ENCODE measurements around the gene WDR91.

WDR91 gene

DNA sequence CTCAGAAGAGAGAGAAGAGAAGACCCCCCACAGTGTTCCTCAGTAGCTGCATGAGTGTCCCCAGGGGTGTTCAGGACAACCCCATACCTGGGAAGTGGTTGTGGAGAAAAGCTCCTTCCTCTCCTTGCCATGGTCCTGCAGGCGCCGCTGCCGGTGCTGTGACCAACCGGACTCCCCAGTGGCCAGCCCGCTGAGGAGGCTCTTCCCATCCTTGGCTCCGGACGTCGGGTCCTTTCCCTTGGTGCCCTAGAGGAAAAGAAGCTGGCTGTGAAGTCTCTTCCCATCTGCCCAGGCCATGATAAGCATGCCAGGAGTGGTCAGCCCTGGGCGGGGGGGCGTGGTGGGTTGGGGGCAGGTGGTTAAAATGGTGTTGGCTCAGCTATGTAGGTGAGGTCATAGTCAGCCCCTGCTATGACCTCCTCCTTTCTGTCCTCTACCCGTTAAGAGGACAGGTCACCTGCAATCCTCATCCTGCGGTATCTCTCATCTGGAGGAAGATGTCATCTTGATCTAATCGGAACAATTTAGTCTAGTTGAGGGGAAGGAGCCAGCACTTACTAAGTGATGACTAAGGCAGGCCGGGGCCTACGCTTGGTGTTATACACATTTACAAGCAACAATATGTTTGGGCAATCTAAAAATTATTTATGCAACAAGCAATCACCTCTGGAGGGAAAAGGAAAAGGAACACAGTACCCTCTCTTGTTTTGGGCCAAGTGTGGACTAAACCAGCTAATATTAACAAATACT lies 13.2 kb downstream of the WDR91 start:
- DNase-seq (ENCODE audit: low spot score): no peak

DNA sequence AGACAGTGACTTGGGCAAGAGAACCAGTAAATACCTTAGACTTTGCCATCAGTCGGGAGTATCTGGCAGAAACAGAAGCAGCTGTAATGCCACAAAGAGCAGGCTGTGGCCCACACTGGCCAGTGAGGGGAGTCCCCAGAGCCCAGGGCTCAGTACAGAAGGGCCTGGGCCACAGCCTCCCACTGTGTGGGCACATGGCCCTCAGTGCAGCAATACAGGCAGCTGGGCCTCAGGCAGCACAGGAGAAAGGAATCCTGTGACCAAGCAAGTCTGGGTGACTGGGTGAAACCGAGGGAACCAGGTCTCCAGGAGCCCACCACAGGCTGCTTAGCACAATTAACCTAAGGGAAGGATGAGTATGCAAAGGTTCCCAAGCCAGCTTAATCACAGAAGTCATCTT lies 14.0 kb downstream of the WDR91 start:
- no peak for DNase-seq (ENCODE audit: low spot score)

DNA sequence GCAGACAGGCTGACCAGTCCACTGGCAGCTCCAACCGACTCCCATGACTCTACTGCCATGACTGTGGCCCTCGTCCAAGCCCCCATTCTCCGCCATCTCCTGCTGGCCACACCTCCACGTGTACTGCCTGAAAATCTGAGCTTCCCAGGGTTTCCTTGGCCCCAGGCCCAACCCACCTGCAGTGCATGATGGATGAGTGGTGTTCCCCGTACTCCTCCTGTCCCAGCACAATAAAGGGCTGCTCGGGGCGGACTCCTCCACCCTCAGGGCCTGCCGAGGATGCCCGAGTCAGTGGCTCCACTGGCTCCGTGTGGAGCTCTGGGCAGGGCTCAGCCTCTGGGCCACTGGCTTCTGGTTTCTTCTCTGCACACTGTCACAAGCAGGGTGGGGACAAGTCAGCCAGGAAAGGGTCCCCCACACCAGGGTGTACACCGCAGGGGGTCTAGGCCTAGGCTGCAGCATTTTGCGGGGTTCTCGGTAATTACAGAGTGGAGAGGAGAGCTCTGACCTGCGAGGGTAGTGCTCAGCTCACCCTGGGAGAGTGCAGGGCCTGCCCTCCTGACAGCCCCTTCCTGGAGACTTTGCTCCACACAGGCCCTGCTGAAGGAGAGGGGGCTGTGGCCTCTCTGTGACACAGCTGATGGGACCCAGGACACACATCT lies 15.2 kb downstream of the WDR91 start:
- DNase-seq (ENCODE audit: low spot score): no peak

DNA sequence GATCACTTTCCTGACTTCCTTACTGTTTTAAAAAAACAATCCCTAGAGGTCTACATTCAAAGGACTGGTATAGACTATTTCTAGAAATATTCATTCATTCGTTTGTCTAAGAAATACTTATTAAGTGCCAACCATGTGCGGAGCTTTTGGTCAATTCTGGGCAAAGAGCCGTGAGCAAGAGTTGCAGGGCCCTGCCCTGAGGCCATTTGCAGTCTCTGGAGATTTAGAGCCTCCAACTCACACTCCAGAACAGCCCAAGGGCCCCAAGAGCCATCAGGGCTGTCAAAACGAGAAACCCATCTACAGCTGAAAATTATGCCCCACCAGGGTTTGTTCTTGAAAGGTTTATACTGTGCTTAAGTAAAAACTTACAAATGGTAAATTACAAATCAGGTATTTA lies 16.2 kb downstream of the WDR91 start:
- DNase-seq (ENCODE audit: low spot score): no peak

DNA sequence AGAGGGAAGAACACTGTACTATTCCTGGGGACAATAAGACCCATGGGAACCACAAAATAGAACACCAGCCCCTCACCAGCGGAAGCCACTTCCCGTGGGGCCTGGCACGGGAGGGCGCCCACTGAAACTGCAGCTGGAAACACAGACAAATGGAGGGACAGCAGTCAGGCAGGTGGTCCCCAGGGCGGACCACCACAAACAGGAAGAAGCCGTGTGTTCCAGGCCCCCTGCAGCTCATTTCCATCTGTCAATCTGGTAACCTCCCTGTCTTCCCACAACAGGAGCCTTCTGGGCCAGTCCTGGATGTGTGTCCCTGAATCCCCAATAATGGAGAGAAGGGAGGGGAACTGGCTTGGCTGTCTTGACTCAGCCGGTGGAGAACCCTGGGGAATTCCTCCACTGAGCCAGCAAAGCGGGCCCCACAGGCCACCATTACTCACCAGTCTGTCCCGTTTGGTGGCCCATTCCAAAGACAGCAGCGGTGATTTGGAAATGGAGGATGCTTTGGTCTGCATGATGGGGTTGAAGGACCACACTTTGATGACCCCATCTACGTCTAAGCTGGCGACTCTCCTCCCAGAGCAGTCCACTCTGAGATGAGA lies 16.7 kb downstream of the WDR91 start:
- no peak for DNase-seq (ENCODE audit: low spot score)

DNA sequence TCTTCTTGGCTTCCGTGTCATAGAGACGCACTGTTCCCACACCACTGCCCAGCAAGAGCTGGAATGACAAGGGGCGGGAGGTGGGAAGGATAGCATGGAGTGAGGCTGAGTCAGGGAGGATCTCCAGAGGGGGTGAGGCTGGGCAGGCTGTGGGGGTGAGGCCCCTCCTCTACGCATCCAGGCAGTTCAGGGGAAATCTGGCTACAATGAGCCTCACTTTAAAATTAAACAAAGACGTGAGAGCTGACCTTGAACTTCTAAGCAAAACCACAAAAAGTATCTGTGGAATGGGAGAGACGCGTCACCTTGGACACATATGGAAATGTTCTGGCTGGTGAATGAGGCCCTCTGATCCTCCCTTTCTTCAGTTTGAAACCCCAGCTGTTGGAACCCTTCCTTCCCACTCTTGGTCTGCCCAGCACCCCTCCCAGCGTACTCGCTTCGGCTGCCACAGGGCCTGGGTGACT lies 17.7 kb downstream of the WDR91 start:
- DNase-seq (ENCODE audit: low spot score): no peak

DNA sequence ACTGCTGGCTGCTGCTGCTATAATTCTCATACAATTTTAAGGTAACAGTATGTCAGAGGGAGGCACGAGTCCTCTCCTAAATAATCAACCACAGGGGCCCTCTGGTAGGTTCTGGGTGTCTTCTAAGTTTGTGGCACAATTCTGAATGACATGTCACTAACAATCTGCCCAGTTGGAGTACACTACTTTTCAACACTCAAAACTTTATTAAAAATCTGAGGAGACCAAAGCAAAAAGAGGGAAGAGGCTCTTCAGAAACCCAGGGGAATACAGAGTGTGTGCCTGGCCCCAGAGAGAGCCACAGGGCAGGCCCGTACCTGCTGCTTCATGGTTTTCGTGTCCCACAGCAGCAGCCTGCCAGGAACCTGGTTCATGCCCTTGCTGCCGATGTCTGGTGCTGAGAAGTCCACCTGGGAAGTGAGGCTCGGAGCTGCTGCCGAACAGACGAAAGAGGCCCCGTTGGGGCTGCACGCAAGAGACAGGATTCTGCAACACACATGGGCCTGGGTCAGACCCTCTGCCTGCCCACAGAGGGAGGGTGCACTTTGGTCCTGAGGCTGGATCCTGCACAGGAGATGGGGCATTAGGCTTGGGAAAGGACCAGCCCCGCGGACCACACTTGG lies 18.3 kb downstream of the WDR91 start:
- no peak for DNase-seq (ENCODE audit: low spot score)

DNA sequence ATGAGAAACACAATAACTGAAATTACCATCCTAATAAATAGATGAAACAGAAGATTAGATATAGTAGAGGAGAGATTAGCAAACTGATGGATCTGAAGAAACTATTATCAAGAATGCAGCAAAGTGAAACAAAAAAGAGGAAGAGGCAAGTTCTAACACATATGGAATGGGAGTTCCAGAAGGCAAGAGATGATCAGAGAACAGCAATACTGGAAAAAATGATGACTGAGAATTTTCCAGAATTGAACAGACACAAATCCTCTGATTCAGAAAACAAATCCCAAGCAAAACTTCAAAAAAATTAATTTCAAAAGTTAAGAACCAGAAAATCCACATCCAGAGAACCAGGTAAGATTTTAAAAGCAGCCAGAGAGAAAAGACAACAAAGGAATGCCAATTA lies 20.6 kb downstream of the WDR91 start:
- no peak for DNase-seq (ENCODE audit: low spot score)

DNA sequence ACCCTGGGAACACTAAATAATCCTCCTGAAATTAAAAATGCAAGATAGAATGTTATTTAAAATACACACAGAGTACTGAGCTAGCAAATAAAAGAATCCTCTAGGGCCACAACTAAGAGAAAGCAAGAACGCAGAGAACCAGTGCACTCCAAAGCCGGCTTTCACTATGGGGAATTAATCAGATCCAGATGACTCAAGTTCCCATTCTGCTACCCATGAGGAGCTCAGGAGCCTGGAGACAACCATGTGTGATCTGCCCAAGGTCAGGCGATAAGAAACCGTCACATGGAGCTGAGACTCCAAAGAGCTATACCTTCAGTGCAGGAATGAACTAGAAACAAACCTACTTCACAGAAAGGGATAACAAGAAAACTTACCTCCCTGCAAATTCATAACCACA lies 21.4 kb downstream of the WDR91 start:
- no peak for DNase-seq (ENCODE audit: low spot score)

DNA sequence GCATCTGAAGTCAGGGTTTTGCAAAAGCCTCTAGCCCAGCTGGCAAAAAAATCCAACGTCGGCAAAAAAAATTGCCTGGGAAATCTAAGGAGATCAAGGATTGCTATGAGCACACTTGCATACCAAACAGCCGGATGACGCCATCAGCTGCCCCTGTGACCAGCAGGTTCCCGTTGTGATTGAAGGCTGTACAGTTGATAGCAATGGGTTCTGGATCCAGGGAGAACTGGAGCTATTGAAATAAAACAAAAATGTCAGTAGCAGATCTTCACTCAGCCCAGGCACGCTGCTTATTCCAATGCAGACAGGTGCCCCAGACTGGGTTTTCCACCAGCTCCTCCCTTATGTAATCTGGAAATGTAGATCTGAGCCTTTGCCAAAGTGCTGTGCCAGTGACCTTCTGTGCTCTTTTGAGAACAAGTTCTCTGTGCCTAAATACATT lies 22.1 kb downstream of the WDR91 start:
- no peak for DNase-seq (ENCODE audit: low spot score)

DNA sequence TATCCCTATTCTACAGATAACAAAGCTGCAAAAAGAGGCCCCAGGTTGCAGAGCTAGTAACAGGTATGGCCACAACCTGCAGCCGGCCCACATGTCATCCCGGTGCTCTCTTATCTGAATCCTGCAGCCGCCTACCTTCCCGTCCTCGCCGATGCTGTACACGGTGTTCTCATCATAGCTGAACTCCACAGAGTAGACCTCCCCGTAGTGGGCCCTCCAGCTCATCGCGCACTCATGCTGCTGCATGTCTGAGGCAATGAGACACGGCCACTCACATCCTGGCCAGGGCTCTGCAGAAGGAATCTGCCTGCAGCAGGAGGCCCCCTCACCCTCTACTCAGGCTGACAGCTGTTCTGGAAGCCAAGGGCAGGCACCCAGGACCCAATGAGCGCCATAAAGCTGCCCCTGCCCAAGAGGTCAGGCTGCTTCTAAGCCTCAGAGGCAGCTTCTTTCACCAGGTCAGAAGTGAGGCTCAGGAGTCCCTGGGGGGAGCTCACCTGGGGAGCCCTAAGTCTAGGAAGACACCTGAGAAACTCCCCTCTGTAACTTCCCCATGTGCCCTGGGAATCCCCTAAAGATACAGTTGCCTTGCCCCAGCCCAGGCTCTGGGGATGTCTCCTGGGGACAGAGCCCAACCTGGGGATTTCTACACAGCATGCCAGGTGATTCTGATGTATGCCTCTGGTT lies 22.9 kb downstream of the WDR91 start:
- DNase-seq (ENCODE audit: low spot score): no peak

DNA sequence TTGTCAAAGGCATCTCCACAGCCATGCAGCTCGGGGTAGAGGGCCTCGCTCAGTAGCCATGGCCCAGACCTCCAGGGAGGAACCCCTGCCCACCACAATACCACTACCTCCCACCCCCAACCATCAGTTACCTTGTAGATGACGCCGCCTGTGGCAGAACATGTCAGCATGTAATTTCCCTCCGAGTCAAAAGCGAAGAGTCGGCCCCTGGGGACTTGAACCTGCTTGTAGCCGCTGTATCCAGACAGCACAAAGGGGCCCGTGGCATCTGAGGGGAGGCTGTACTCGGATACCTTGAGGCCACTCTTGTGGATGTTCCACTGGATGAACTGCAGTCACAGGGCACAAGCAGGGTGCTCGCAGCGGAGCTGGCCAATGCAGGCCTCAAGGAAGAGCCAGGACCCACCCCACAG lies 24.5 kb downstream of the WDR91 start:
- no peak for DNase-seq (ENCODE audit: low spot score)

DNA sequence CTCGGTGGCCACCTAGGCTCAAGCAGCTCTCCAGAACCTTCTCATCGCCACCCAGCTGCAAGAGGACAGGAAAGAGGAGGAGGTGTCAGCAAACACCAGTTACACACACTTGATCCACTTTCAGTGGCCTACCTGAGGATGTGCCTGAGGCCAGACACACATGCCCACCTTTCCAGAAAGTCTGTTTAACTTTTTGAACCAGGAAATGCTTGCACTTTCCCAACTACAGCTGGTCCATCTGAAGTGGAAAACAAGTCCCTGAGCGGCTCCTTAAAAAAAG lies 25.1 kb downstream of the WDR91 start:
- no peak for DNase-seq (ENCODE audit: low spot score)

DNA sequence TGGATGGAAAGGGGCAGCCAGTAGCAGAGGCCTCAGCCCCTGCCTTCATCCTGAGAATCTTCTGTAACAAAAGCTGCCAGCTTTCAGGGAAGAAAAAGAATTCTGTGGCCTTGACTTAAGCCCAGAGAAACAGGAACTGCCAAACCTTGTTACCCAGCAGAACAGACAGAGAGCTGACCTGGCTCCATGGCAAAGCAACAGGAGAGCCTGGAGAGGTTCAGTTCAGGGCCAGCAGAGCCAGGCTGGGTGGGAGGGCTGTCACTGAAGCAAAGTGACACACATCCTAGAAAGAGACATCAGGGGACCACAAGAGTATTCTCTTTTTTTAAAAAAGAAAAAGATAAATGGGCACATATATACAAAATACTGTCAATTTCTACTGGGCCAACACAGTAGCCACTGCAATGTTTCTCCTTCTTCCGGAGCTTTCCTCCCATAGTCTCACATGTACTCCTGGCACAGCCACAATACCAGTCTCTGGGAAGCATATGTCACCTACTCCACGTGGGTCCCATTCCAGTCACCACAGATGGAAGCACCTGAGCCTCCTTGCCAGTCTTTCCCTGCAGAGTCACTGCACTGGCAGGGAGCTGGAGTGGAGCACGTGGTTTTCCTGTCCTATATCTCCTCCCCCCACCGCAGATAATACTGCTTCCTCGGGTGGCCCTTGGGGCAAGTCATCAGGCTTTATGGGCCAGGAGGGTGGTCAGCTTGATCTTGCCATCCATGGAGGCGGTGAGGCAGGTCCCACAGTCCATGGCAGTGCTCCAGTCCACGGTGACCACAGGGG lies 25.7 kb downstream of the WDR91 start:
- no peak for DNase-seq (ENCODE audit: low spot score)

DNA sequence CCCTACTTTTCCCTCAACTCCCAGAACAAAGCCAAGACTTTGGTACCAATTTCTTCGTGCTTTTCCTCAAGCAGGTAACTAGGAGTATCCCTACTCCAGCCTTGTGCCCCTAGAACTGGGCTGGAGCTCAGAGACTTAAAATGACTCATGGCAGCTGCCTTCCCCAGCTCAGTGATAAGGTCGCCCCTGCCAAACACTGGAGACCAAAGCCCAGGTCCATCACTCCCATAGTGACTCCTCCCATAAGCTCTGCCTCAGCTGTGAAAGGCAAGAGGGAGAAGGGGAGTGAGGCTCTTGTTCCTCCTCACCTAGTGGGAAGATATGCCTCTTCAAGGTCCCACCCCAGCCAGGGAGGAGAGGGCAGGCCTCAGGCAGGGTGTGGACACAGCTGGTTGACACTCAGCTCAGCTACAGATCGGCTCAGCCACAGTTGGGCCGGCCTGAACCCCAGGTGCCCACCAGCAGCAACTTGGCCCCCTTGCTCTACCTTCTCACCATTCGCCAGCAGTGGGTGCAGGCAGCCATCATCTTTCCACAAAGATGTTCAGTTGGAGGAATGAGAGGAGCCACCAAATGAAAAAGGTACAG lies 27.0 kb downstream of the WDR91 start:
- no peak for DNase-seq (ENCODE audit: low spot score)

DNA sequence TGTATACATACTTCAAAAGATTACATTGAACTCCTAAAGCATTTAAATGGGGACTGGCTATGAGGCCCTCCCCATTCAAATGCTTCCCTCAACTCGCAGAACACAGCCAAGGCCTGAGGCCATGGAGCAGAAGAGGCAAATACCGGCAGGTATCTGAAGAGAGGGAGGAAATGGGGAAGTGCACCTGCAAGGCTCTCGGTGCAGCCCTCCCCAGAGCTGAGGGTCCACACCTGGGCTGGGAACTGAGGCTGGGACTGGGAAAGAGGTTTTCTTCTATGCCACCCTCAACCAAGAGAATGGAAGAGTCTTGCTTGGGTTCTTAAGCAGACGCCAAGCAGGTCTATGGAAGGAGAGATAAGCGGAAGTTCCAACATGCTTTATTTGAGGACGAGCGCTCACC lies 27.8 kb downstream of the WDR91 start:
- no peak for DNase-seq (ENCODE audit: low spot score)

DNA sequence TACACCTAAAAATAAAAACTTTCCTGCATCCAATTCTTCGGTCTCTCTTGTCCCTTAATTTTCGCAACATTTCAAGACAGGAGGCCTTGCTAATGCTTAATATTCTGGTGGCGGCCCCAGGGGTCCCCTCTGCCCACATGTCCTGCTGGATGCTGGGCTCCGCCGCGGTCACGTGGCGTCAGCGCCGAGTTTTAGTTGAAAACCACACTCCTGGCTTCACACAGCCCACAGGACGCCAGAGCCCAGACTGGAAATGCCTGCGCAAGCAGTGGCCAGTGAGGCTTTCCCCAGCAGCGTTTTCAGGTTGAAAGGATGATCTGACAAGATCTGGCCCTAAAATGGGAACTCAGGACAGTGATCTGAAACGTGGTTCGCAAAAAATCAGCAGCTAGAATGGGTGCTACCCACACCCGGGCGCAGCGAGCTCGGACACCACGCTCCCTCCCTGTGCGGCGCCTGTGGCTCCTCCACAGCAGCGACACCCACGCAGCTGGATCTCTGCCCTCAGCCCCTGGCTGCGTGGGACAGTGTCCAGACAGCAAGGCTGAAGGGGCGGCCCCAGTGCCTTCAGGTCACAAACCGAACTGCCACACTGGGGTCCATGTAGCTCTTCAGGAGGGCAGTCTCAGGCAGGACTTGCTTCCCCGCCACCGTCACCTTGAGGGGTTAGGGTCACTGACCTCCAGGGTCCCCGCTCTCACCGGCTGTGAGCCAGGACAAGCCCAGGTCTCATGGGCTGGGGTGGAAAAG lies 29.2 kb downstream of the WDR91 start:
- no peak for DNase-seq (ENCODE audit: low spot score)

DNA sequence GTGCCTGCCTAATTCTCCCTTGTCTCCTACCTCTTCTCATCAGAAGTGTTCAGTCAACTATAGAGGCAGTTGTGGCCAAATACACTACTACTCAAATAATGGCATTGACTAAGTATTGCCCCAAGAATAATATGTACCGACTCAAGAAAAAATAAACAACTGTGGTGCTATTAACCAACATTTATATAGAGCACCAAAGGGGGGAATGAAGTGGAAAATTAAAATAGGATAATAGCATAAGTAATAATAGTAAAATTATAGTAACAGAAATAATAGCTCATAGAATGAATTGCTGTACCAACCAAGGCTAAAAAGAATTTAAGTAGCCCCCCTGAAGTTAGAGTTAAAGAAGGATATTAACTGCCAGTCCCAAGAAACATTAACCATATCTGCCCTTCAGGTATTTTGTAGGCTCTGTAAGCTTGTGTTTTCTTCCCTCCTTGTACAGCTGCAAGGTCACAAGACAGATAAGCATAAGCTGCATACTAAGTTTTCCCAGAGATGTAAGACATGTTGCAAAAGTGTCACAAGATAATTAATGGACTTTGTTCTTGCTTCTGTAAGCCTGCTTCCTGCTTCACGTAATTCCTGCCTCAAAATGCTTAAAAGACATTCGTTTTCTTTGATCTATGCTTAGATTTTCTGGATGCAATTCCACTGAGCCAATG lies 29.9 kb downstream of the WDR91 start:
- DNase-seq (ENCODE audit: low spot score): no peak

DNA sequence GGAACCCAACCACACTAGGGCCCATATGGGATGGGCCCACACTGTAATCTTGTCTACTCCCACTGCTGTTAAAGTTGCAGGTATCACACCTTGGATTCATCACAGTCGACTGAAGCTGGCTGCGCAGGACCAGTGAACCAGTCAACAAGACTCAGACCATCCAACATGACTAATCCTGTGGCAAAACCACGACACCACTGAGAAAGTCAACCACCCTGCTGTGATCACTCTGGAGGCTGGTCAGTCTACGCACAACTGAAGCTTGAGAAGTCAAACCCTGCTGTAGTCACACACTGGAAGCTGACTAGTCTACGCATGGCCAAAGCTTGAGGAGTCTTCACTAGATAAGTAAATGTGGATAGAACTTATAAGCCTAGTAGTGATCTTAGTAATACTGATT lies 31.2 kb downstream of the WDR91 start:
- DNase-seq (ENCODE audit: low spot score): no peak

DNA sequence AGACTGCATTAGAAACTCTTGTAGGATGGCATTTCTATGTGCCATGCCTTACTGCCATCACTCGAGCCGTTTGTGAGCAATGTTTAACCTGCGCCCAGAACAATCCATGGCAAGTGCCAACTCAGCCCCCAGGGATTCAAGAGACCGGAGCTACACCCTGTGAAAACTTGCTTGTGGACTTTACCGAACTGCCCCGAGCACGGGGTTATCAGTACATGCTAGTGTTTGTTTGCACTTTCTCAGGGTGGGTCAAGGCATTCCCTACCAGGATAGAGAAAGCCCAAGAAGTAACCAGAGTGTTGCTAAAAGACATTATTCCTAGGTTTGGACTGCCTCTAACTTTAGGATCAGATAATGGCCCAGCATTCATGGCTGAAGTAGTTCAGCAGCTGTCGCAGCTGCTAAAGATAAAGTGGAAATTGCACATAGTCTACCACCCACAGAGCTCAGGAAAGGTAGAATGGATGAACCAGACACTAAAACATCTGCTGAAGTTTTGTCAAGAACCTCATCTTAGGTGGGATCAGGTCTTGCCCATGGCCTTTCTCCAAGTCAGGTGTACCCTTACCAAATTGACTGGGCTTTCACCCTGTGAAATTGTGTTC lies 31.9 kb downstream of the WDR91 start:
- DNase-seq (ENCODE audit: low spot score): no peak
